K562 (cell line): Measurements from ENCODE around the gene SHFL. TPM values are rescaled to one million over a fixed set of nuclear protein-coding genes. Genes with fewer than 3 reads are reported as not detected.
A peak's percentile ranks its signal among the peaks of the same experiment; 100 is the strongest.

Source experiments
- ATAC-seq: fragments of 200-7000 bp; cut with Tn5 transposase; 3 replicates; pipeline ENCODE4 v1.9.1; 2020; ENCODE audit warnings: moderate library complexity
- BruUV-seq: library from RNA; stranded (reverse); fragments of 400-500 nt; replicated peaks from 2 replicates; lab custom pipeline; 2021; lab: Mats Ljungman, UMichigan
- CTCF ChIA-PET: fragments of 300-600 bp; formaldehyde crosslinking; extraction: SDS; loops from one replicate; lab custom pipeline; 2021; ENCODE audit warnings: low intra/inter-chr PET ratio; lab: Yijun Ruan, JAX
- POLR2A ChIA-PET: fragments of 300-600, 350-650 bp; sonication (Branson Sonifier 250); formaldehyde crosslinking; extraction: SDS; loops from one replicate; lab custom pipeline; 2021; ENCODE audit warnings: antibody characterized with exemption, inconsistent platforms; lab: Yijun Ruan, JAX
- DNase-seq, 4 experiments: peaks; one replicate each; pipeline versions ENCODE4 v3.0.0 to v3.0.0-alpha.2; 2011 to 2018; ENCODE audit warnings: low spot score in 3 of 4, mixed read lengths in 3 of 4; ENCODE audit errors: extremely low read depth in 1 of 4
- FAIRE-seq: peaks from 2 replicates; lab custom pipeline; 2011; peaks lifted over from hg19 to GRCh38; lab: Jason Lieb, UNC
- H2AFZ ChIP-seq: 2 replicates; pipeline ENCODE4 v1.6.0; 2011; ENCODE audit warnings: low read depth, low read length, control low read depth, inconsistent platforms
- H3K27ac ChIP-seq: fragments of 200-600 bp; 3 replicates; pipeline ENCODE4 v1.8.0; 2011; ENCODE audit warnings: low read depth, mild to moderate bottlenecking, control low read depth, inconsistent platforms, low read length, moderate library complexity, mixed read lengths; ENCODE audit errors: extremely low read depth
- H3K27me3 ChIP-seq, 2 experiments: fragments of 300-600 bp in 1 of 2; 2 replicates in 1 of 2; 3 replicates in 1 of 2; pipeline versions ENCODE4 v1.6.0 to v1.8.0; 2011; ENCODE audit warnings: inconsistent platforms in 2 of 2, low read length in 2 of 2, mild to moderate bottlenecking in 1 of 2, mixed read lengths in 1 of 2, moderate library complexity in 1 of 2; ENCODE audit not compliant: control insufficient read depth in 2 of 2, insufficient read depth in 2 of 2
- H3K36me3 ChIP-seq: fragments of 300-600 bp; 3 replicates; pipeline ENCODE4 v1.8.0; 2011; ENCODE audit warnings: mild to moderate bottlenecking, low read length, inconsistent platforms; ENCODE audit not compliant: control insufficient read depth, insufficient read depth
- H3K4me1 ChIP-seq, 2 experiments: fragments of 200-600 bp in 1 of 2; replicated peaks in 1 of 2; 2 replicates in 1 of 2; 3 replicates in 1 of 2; pipeline versions ENCODE4 v1.5.1 to v1.8.0; 2011; ENCODE audit warnings: inconsistent platforms in 2 of 2, low read length in 2 of 2, mild to moderate bottlenecking in 1 of 2, mixed read lengths in 1 of 2, moderate library complexity in 1 of 2; ENCODE audit not compliant: control insufficient read depth in 2 of 2, insufficient read depth in 2 of 2
- H3K4me2 ChIP-seq: 2 replicates; pipeline ENCODE4 v1.6.1; 2011; ENCODE audit warnings: low read length, control low read depth, inconsistent platforms, mixed read lengths; ENCODE audit not compliant: insufficient read depth
- H3K4me3 ChIP-seq: fragments of 200-600 bp; sonication (generic), shearing (Covaris generic); 2 replicates; pipeline ENCODE4 v1.5.1; 2016; ENCODE audit warnings: control low read depth, inconsistent platforms
- H3K79me2 ChIP-seq: fragments of 200-600 bp; 3 replicates; pipeline ENCODE4 v1.8.0; 2011; ENCODE audit warnings: low read length, inconsistent platforms; ENCODE audit not compliant: control insufficient read depth, insufficient read depth
- H3K9ac ChIP-seq, 2 experiments: 2 replicates each; pipeline versions ENCODE4 v1.6.0 to v1.6.1; 2011; ENCODE audit warnings: low read depth in 2 of 2, low read length in 2 of 2, control low read depth in 1 of 2, inconsistent platforms in 1 of 2, mild to moderate bottlenecking in 1 of 2, mixed read lengths in 1 of 2; ENCODE audit not compliant: insufficient read depth in 1 of 2
- H3K9me1 ChIP-seq: one replicate; pipeline ENCODE4 v1.6.0; 2011; ENCODE audit warnings: inconsistent platforms, mild to moderate bottlenecking, low read length, moderate library complexity; ENCODE audit not compliant: control insufficient read depth, insufficient read depth
- H3K9me3 ChIP-seq: replicated peaks from 2 replicates; pipeline ENCODE4 v1.5.1; 2011; ENCODE audit warnings: low read depth, low read length, inconsistent platforms; ENCODE audit not compliant: control insufficient read depth, insufficient read depth
- H4K20me1 ChIP-seq: replicated peaks from 2 replicates; pipeline ENCODE4 v1.6.1; 2011; ENCODE audit warnings: low read length, inconsistent platforms, mixed read lengths; ENCODE audit not compliant: control insufficient read depth, insufficient read depth
- E2F3 ChIP-seq: fragments of 250-450 bp; sonication (Bioruptor Pico); IDR thresholded peaks from 2 replicates; pipeline ENCODE4 v1.4.0; 2020; ENCODE audit warnings: mild to moderate bottlenecking
- HDAC2 ChIP-seq: fragments of 450-650 bp; IDR thresholded peaks from 2 replicates; pipeline ENCODE4 v1.6.1; 2016; ENCODE audit warnings: mild to moderate bottlenecking
- MTA1 ChIP-seq: fragments of 450-650 bp; IDR thresholded peaks from 2 replicates; pipeline ENCODE4 v1.6.1; 2017; ENCODE audit warnings: borderline replicate concordance
- WGBS: fragments of 100-300 bp; shearing (Covaris generic); methylation state at CpG from one replicate; pipeline ENCODE4 v1.1.6; 2016; ENCODE audit warnings: low coverage, mixed read lengths; ENCODE audit not compliant: insufficient coverage; ENCODE audit errors: missing lambda C conversion rate; 5-methylcytosine and 5-hydroxymethylcytosine counted together
- in situ Hi-C: fragments of 300-500 bp; cut with MboI; formaldehyde crosslinking; loops from 4 replicates; pipeline ENCODE4 v1.15.0; 2018; ENCODE audit warnings: inconsistent platforms, mixed read lengths
- intact Hi-C: fragments of 100-400 bp; cut with micrococcal nuclease; formaldehyde crosslinking; loops from 2 replicates; pipeline ENCODE4 v1.14.2; 2022
- polyA plus RNA-seq, 8 experiments: library from polyadenylated mRNA; depleted of rRNA in 4 of 8; stranded (reverse) in 5 of 8; unstranded in 3 of 8; fragments of >200 nt; fragmentation: Nextera tagmentation in 2 of 8; fragmentation: Illumina TruSeq in 1 of 8; extraction: Ambion mirVana in 2 of 8; extraction: Trizol in 1 of 8; gene quantifications; 2 replicates each; pipeline versions ENCODE4 v1.2.1 to v1.2.3, GENCODE V29; 2011 to 2014; ENCODE audit warnings: inconsistent platforms in 1 of 8, missing spikeins in 1 of 8
- total RNA-seq, 7 experiments: library from RNA; depleted of rRNA in 6 of 7; stranded (reverse); fragments of >200 nt in 6 of 7; fragmentation: Illumina TruSeq in 2 of 7; extraction: Trizol in 2 of 7; gene quantifications; 2 replicates each; pipeline versions ENCODE4 v1.2.1 to v1.2.3, GENCODE V29; 2011 to 2021; ENCODE audit warnings: low replicate concordance in 1 of 7
- TF ChIP-seq, protein P1 (sequence below), 2 experiments: IDR thresholded peaks; 2 replicates each; pipeline ENCODE4 v1.6.1; 2011; ENCODE audit warnings: borderline replicate concordance in 1 of 2, control low read depth in 1 of 2, low read depth in 1 of 2, low read length in 1 of 2, mild to moderate bottlenecking in 1 of 2, mixed read lengths in 1 of 2, moderate library complexity in 1 of 2; ENCODE audit not compliant: insufficient read depth in 1 of 2, insufficient read length in 1 of 2, poor library complexity in 1 of 2, severe bottlenecking in 1 of 2; ENCODE audit errors: extremely low read depth in 1 of 2

The SHFL gene
- total and polyA plus RNA-seq, 9 of the 15 experiments (the other 6 are each of a cell fraction or from before 2014, with no cell fraction given) = 1.5 to 25.7 (median 13.0) TPM

DNA sequence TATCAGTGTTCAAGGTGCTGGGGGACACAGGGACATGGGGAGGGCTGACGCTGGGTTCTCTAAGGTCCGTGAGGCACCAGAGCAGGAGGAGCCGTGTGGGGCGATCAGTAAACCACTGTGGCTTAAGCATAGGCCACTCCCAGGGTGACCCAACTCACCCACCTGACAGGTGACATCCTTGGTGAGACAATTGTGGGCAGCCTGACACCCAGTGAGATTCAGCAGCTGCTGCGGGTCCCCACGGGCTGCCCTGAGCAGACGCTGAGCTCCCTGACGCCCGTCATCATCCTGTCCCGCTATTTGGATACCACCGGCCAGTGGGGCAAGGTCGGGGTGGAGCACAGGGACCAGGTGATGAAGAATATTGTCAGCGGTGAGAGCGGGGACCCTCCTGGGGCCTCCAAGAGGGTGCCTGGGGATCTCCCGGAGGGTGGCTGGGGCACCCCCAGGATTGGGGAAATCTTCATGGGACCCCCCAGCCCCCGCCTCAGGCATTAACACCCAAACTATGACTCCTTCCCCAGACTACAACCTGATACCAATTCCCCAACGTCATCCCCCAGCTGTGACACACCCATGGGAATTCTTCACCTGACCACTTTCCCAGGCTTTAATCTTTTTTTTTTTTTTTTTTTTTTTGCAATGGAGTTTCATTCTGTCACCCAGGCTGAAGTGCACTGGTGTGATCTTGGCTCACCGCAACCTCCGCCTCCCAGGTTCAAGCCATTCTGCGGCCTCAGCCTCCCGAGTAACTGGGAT is 33.3 kb upstream of the SHFL start:
- in situ Hi-C loops = no loop called here
- CTCF ChIA-PET = no interaction called here

More for the DNA sequence above, 33.3 kb upstream of the SHFL start:
- Histone ChIP-seq H2AFZ (no peak overlapping the region), H3K4me2 (no peak overlapping the region), H3K36me3 (no peaks in the 10 kb centered on the region), H3K27me3 (peaks cover 2 to 42% of the 10 kb centered on the region in 2 experiments; a peak in 3 of 5 replicates), H3K79me2 (no peaks in the 10 kb centered on the region), H3K27ac (no peak overlapping the region), H3K4me3 (no peak overlapping the region), H4K20me1 (no peaks in the 10 kb centered on the region), H3K9me3 (no peaks in the 10 kb centered on the region), H3K4me1 (peaks cover 0 to 5% of the 10 kb centered on the region in 2 experiments; a peak in 2 of 5 replicates), H3K9ac (peak overlapping the region in 1 of 2 experiments; percentile 35; a peak in 1 of 4 replicates), H3K9me1 (no peaks in the 10 kb centered on the region)
- FAIRE-seq (no peak), ATAC-seq (no peak), DNase-seq (no peak)
- 7% methylated on average over 19 of the region's 21 CpGs for whole genome bisulfite sequencing
- intact Hi-C loops = no loop called here
- no TSS peak for BruUV-seq
- POLR2A ChIA-PET = no interaction called here
- no peak for TF ChIP-seq E2F3 (CRISPR knock-in tag)
- no peak for TF ChIP-seq MTA1
- no peak for TF ChIP-seq HDAC2
- TF ChIP-seq, protein P1, sequence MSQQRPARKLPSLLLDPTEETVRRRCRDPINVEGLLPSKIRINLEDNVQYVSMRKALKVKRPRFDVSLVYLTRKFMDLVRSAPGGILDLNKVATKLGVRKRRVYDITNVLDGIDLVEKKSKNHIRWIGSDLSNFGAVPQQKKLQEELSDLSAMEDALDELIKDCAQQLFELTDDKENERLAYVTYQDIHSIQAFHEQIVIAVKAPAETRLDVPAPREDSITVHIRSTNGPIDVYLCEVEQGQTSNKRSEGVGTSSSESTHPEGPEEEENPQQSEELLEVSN (IDR thresholded peaks at IDR 0.05; ENCODE audit: borderline replicate concordance in 1 of 2, extremely low read depth in 1 of 2, insufficient read depth in 1 of 2, insufficient read length in 1 of 2, low read depth in 1 of 2, low read length in 1 of 2, poor library complexity in 1 of 2, severe bottlenecking in 1 of 2) = no peak
